IgD-negative memory B cell (primary cell): Measurements from ENCODE around the gene MRPL16. TPM values are rescaled to one million over a fixed set of nuclear protein-coding genes. Genes with fewer than 3 reads are reported as not detected.
"Not testable (repeated sequence)": the region's sequence is repeated elsewhere in the genome, so short reads cannot be mapped to it uniquely, and the experiment has no call there.

Source experiments
- H3K27ac Mint-ChIP-seq, 3 donors: one replicate each; pipeline ENCODE4 v1.8.0; 2020 to 2022; ENCODE audit warnings: mild to moderate bottlenecking in 3 of 3, mixed read lengths in 3 of 3, moderate library complexity in 1 of 3
- H3K27me3 Mint-ChIP-seq: one replicate; pipeline ENCODE4 v1.8.0; 2021; ENCODE audit warnings: mixed read lengths
- H3K36me3 Mint-ChIP-seq: one replicate; pipeline ENCODE4 v1.8.0; 2020; ENCODE audit warnings: mild to moderate bottlenecking, mixed read lengths
- H3K4me1 Mint-ChIP-seq, 3 donors: one replicate each; pipeline ENCODE4 v1.8.0; 2020 to 2022; ENCODE audit warnings: mixed read lengths in 3 of 3, mild to moderate bottlenecking in 1 of 3
- H3K4me3 Mint-ChIP-seq, 4 donors: one replicate each; pipeline ENCODE4 v1.8.0; 2020 to 2022; ENCODE audit warnings: mild to moderate bottlenecking in 4 of 4, mixed read lengths in 4 of 4, moderate library complexity in 3 of 4
- H3K9me3 Mint-ChIP-seq, 3 donors: one replicate each; pipeline ENCODE4 v1.8.0; 2020 to 2021; ENCODE audit warnings: mixed read lengths in 3 of 3, mild to moderate bottlenecking in 1 of 3
- polyA plus RNA-seq: library from polyadenylated mRNA; unstranded; fragments of 300-500 nt; fragmentation: Illumina TruSeq; gene quantifications from one replicate; pipeline ENCODE4 v1.2.3, GENCODE V29; 2021

The MRPL16 gene
- polyA plus RNA-seq: 82.6 TPM

- no peaks in the 10 kb centered on the region for H3K9me3 Mint-ChIP-seq
- H3K4me3 Mint-ChIP-seq: peak within 1 kb of the TSS; percentile 92 to 99 (median 96)
- H3K27me3 Mint-ChIP-seq: no peaks in the 10 kb centered on the region
- peaks cover 5% of the 10 kb centered on the region for H3K36me3 Mint-ChIP-seq
- H3K4me1 Mint-ChIP-seq: peaks cover 8 to 13% (median 9%) of the 10 kb centered on the region in 3 donors
- peak within 1 kb of the TSS; percentile 87 to 96 (median 96) for H3K27ac Mint-ChIP-seq
Observed at GRCh38 chr11:59810189-59810910, at the start of gene MRPL16. Gene MRPL16 (minus strand): TSS chr11:59810778. CDS start chr11:59810658, 120 bp downstream.

GRCh38 chr11:59859673-59860072, 49.1 kb upstream of the MRPL16 start:
- H3K9me3 Mint-ChIP-seq: no peaks in the 10 kb centered on the region
- peaks cover 5% of the 10 kb centered on the region for H3K27me3 Mint-ChIP-seq
- H3K4me3 Mint-ChIP-seq: no peak overlapping the region
- H3K36me3 Mint-ChIP-seq: peaks cover 2% of the 10 kb centered on the region
- no peak overlapping the region for H3K27ac Mint-ChIP-seq
- no peaks in the 10 kb centered on the region for H3K4me1 Mint-ChIP-seq

- Mint-ChIP-seq H3K36me3 (peaks cover 2% of the 10 kb centered on the region), H3K27ac (no peak overlapping the region), H3K4me3 (no peak overlapping the region), H3K4me1 (no peaks in the 10 kb centered on the region), H3K9me3 (no peaks in the 10 kb centered on the region), H3K27me3 (peaks cover 7% of the 10 kb centered on the region)
Observed at GRCh38 chr11:59857439-59858434, 47.2 kb upstream of the MRPL16 start.

- peaks cover 9% of the 10 kb centered on the region for H3K27me3 Mint-ChIP-seq
- no peaks in the 10 kb centered on the region for H3K4me1 Mint-ChIP-seq
- H3K9me3 Mint-ChIP-seq: peaks cover 0 to 3% (median 0%) of the 10 kb centered on the region in 3 donors
- peaks cover 2% of the 10 kb centered on the region for H3K36me3 Mint-ChIP-seq
- H3K4me3 Mint-ChIP-seq: no peak overlapping the region
- H3K27ac Mint-ChIP-seq: peak overlapping the region in 1 of 3 donors; percentile 29
Observed at GRCh38 chr11:59854871-59855270, 44.3 kb upstream of the MRPL16 start.

- H3K27ac Mint-ChIP-seq, H3K9me3 Mint-ChIP-seq, H3K27me3 Mint-ChIP-seq, H3K4me1 Mint-ChIP-seq, H3K36me3 Mint-ChIP-seq: not testable (repeated sequence)
- peak overlapping the region in 1 of 4 donors; percentile 43 for H3K4me3 Mint-ChIP-seq
Observed at GRCh38 chr11:59851416-59851815, 40.8 kb upstream of the MRPL16 start.

GRCh38 chr11:59849551-59849950, 39.0 kb upstream of the MRPL16 start:
- not testable (repeated sequence) for H3K36me3 Mint-ChIP-seq, H3K4me1 Mint-ChIP-seq, H3K9me3 Mint-ChIP-seq, H3K27ac Mint-ChIP-seq, H3K4me3 Mint-ChIP-seq, H3K27me3 Mint-ChIP-seq

- no peak overlapping the region for H3K4me3 Mint-ChIP-seq
- no peaks in the 10 kb centered on the region for H3K4me1 Mint-ChIP-seq
- peaks cover 6% of the 10 kb centered on the region for H3K27me3 Mint-ChIP-seq
- peaks cover 0 to 4% (median 3%) of the 10 kb centered on the region in 3 donors for H3K9me3 Mint-ChIP-seq
- no peaks in the 10 kb centered on the region for H3K36me3 Mint-ChIP-seq
- H3K27ac Mint-ChIP-seq: no peak overlapping the region
Observed at GRCh38 chr11:59849129-59849528, 38.6 kb upstream of the MRPL16 start.

- not testable (repeated sequence) for H3K27ac Mint-ChIP-seq, H3K27me3 Mint-ChIP-seq, H3K36me3 Mint-ChIP-seq, H3K4me3 Mint-ChIP-seq, H3K9me3 Mint-ChIP-seq, H3K4me1 Mint-ChIP-seq
Observed at GRCh38 chr11:59848439-59848838, 37.9 kb upstream of the MRPL16 start.

- Mint-ChIP-seq H3K27ac (no peak overlapping the region), H3K36me3 (no peaks in the 10 kb centered on the region), H3K4me3 (no peak overlapping the region), H3K27me3 (peaks cover 3% of the 10 kb centered on the region), H3K4me1 (no peaks in the 10 kb centered on the region), H3K9me3 (peaks cover 0 to 4% (median 3%) of the 10 kb centered on the region in 3 donors)
Observed at GRCh38 chr11:59847626-59848025, 37.0 kb upstream of the MRPL16 start.

- Mint-ChIP-seq H3K27ac (peak overlapping the region in 1 of 3 donors; percentile 77), H3K36me3 (no peaks in the 10 kb centered on the region), H3K27me3 (peaks cover 2% of the 10 kb centered on the region), H3K9me3 (peaks cover 0 to 4% (median 3%) of the 10 kb centered on the region in 3 donors), H3K4me1 (no peaks in the 10 kb centered on the region), H3K4me3 (no peak overlapping the region)
Observed at GRCh38 chr11:59846556-59846955, 36.0 kb upstream of the MRPL16 start.

- Mint-ChIP-seq H3K4me3 (no peak within 1 kb of the TSS), H3K27me3 (peaks cover 2% of the 10 kb centered on the region), H3K4me1 (no peaks in the 10 kb centered on the region), H3K36me3 (no peaks in the 10 kb centered on the region), H3K9me3 (peaks cover 0 to 4% (median 0%) of the 10 kb centered on the region in 3 donors), H3K27ac (no peak within 1 kb of the TSS)
Observed at GRCh38 chr11:59845399-59845798, 34.8 kb upstream of the MRPL16 start, which contains the start of gene CBLIF. Gene CBLIF (minus strand): TSS chr11:59845499. CDS start chr11:59845453, 46 bp downstream.

- H3K4me1 Mint-ChIP-seq: no peaks in the 10 kb centered on the region
- no peak overlapping the region for H3K27ac Mint-ChIP-seq
- H3K9me3 Mint-ChIP-seq: no peaks in the 10 kb centered on the region
- no peaks in the 10 kb centered on the region for H3K36me3 Mint-ChIP-seq
- H3K27me3 Mint-ChIP-seq: peaks cover 4% of the 10 kb centered on the region
- peak overlapping the region in 1 of 4 donors; percentile 29 for H3K4me3 Mint-ChIP-seq
Observed at GRCh38 chr11:59842316-59842715, 31.7 kb upstream of the MRPL16 start.

GRCh38 chr11:59841514-59841913, 30.9 kb upstream of the MRPL16 start:
- peaks cover 4% of the 10 kb centered on the region for H3K27me3 Mint-ChIP-seq
- no peak overlapping the region for H3K4me3 Mint-ChIP-seq

GRCh38 chr11:59839615-59840014, 29.0 kb upstream of the MRPL16 start:
- no peak overlapping the region for H3K27ac Mint-ChIP-seq
- peaks cover 4% of the 10 kb centered on the region for H3K27me3 Mint-ChIP-seq
- H3K9me3 Mint-ChIP-seq: no peaks in the 10 kb centered on the region
- H3K4me3 Mint-ChIP-seq: no peak overlapping the region
- H3K4me1 Mint-ChIP-seq: no peaks in the 10 kb centered on the region
- no peaks in the 10 kb centered on the region for H3K36me3 Mint-ChIP-seq

More at GRCh38 chr11:59841514-59841913, 30.9 kb upstream of the MRPL16 start:
- Mint-ChIP-seq H3K9me3 (no peaks in the 10 kb centered on the region), H3K27ac (no peak overlapping the region), H3K4me1 (no peaks in the 10 kb centered on the region), H3K36me3 (no peaks in the 10 kb centered on the region)

- Mint-ChIP-seq H3K36me3 (no peaks in the 10 kb centered on the region), H3K9me3 (peaks cover 0 to 4% (median 0%) of the 10 kb centered on the region in 3 donors), H3K4me1 (peaks cover 0 to 2% (median 0%) of the 10 kb centered on the region in 3 donors), H3K27me3 (peaks cover 2% of the 10 kb centered on the region), H3K27ac (no peak overlapping the region), H3K4me3 (no peak overlapping the region)
Observed at GRCh38 chr11:59833602-59834001, 23.0 kb upstream of the MRPL16 start.
